HG02642 (cell line): ENCODE data around the gene TRDMT1.

Experiments used
- ATAC-seq: cut with Tn5 transposase; IDR thresholded peaks from one replicate; pipeline ENCODE4 v1.9.1; 2021; ENCODE audit warnings: mild to moderate bottlenecking; ENCODE audit not compliant: unreplicated experiment, poor library complexity

TRDMT1 gene

DNA sequence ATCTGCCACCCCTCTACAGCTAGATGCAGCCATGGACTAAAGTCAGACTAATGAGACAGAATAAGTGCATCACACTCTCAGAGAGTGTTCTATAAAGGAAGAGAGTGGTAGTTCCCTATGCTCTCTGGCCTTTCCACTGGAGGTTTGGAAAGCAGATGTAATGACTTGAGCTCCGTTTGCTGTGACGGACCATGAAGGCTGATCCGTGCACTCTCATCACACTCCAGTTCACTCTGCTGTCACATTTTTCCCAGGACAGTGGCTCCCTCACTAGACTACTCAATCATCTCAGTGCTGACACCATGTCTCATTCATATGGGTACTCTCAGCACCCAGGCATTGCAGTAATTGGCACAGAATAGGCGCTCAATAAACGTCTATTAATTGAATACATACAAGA is 20.4 kb downstream of the TRDMT1 start:
- no peak for ATAC-seq

DNA sequence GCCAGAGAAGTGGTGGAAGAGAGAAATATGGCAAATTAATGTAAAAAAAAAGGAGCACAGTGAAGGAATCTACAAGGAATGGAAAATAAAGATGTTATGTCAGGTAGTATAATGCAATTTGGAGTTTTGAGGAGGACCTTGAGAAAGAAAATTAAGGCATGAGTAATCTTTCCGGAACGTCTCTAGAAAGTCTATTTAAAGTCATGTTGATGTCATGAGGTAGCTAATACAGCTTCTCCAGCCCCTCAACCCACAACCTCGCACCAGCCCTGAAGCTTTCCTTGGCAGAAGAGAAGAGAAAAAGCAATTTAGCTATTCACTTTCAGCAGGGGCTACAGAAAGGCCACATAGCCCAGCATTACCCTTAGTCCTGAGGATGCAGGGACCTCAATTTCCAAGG is 22.5 kb downstream of the TRDMT1 start:
- no peak for ATAC-seq

DNA sequence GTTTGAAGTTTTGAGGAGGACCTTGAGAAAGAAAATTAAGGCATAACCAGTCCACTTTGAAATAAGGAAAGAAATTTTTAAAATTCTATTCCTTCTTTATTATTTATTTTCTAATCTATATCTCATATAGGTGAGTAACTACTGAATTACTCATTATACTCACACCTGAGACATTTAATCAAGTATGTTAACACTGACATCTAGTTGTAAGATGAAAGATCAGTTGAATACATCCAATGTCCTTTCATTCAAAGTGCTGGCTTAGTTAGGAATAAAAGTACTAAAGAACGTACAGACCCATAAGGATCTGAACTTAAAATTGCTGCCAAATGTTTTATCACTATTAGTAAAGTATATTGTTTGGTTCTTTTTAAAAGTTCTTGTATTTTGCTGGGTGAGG is 23.5 kb downstream of the TRDMT1 start:
- ATAC-seq: no peak

DNA sequence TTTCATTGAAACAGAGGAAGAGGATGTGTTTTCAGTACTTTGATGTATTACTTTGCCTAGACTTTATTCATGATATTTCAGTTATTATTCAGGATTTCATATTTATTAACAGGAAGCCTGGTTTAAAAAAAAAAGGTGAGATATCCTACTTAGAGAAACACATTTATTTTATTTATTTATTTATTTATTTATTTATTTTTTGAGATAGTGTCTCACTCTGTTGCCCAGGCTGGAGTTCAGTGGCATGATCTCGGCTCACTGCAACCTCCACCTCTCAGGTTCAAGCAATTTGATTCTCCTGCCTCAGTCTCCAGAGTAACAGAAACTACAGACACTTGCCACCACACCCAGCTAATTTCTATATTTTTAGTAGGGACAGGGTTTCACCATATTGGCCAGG is 24.5 kb downstream of the TRDMT1 start:
- no peak for ATAC-seq

DNA sequence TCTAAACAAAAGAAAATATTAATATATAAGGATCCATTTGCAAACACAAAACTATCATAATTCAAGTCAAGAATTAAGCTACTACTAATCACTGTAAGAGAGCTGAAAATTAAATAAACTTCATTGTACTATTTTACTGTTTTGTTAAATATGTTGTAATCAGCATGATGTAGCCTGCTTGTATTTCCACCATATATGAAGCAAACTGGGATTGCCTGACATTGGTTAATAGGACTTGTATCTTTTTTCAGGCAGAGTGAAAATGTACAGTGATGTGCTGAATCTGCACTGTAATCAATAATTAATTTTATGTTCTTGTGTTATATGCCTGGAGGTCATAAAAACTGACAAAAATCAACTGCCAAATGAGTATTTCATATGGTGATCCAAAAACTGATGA is 25.4 kb downstream of the TRDMT1 start:
- ATAC-seq: no peak

DNA sequence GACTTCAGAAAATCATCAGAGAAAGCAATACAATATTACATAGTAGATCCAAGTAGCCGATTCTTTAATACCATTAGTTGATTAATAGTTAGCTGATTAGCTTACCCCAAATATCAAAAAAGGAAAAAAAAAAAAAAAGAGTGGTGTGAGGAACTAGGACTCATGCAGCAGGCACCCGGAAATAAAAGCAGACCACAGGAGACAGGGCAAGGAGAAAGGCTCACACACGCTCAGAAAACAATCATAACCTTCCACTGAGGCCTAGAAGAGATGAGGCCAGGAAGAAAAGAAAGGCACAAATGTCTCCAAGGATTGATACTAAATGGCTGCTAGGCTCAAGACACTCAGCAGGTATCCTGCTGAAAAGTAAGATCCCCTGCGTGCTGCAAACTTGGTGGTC is 25.9 kb downstream of the TRDMT1 start:
- no peak for ATAC-seq

DNA sequence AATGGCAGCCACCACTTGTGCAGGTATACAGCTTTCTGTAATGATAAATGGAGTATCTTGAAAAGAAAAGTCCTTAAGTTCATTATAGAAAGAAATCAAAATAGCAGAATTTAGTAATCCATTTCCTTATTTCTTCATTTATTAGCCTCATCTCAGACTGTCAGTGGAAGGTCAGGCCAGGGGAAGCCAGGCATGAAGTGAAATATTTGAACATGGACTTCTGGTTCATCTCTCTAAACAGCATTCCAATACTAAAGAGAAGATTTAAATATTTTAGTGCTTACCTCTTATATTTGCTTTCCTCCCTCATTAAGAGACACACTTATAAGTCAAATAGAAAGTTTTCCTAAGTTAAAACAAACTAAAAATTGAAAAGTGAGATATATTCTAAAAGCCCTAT is 26.8 kb downstream of the TRDMT1 start:
- ATAC-seq: no peak

DNA sequence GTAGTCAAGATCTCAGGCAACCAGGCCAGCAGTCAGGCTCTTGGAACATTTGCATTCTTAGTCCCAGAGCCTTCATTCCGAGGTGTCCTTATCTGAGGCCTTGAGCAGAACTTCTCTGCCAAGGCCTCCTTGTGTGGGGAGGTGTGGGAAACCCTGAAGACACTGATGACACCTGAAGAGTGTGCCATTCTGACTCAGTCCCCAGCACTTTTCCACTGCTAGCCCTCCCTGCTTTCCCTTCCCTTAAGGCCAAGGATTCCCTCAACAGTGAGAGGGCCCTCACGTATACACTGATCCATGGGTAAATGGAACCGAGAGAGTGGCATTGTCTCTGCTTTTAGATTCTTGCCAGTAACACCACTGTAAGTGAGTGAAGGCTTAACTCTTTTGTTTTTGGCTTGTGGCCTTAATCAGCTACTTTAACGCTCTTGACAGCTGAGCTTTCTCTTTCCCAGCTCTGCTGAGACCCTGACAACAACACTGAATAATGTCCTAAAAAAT is 30.3 kb downstream of the TRDMT1 start:
- ATAC-seq: no peak

DNA sequence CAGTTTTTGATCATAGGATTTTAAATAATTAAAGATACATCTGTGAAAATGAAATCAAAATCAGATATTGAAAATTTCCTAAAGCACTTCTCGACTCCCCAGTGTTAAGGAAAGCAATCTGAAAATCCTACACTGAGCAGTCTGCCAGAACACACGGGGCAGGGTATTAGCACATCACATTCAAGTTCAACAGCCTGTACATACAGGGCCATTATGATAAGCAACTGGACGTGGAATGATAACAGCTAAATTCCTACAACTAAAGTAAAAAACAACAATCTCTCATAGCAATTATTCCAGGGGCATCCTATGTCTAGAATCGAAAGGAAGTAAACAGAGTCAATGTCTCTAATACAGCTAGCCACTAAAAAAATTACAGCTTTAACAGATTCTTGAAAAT is 31.7 kb downstream of the TRDMT1 start:
- no peak for ATAC-seq

DNA sequence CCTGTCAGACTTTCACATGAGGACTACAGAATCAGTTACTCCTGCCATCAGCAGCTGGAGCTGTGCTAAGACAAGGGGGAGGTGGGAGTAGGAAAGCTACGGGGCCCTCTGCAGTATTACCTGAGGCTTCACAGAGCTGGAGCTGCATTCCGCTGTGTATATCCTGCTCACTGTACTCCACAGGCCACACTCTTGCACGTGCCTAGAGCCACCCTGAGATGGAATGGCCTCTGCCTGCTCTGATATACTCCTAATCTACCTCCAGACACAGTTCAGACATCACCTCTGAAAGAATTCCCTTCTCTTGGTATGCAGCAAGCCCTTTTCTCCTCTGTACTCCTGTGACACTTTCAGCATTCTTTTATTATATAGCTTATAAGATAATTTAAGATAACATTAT is 34.8 kb downstream of the TRDMT1 start:
- ATAC-seq: no peak

DNA sequence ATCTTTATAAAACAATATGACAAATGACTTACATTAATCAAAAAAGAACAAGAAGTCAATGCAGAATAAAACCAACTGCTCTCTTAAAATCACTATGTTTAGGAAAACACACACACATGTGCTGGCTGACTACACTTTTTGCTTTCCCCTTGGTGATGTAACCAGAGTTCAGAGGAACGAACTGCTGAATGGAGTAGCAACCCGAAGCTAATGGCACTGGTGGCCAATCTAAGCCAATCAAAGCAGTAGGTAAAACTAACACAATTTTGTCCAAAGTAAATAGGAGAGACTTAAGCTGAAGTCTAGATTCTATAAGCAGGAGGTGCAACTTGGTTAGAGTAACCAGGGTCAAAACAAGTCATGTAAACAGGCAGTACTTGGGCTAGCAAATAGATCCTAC is 38.6 kb downstream of the TRDMT1 start:
- no peak for ATAC-seq

DNA sequence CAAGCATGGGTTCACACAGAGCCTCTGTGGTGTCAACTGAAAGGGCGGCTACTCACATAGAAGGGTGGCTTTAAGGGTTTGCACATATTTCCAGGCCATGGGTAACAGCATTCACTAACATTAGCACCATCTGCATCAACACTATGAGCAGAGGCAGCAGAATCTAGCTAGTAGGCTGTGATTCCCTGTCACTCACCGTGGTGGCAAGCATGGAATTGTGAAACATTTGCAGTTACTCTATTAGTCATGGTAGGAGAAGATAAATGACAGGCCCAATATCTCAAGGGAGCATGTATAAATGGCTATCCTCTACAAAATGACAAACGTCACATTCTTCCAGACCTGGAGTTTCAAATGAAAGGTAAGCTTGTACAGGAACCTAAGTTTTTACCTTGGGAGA is 39.7 kb downstream of the TRDMT1 start:
- no peak for ATAC-seq

DNA sequence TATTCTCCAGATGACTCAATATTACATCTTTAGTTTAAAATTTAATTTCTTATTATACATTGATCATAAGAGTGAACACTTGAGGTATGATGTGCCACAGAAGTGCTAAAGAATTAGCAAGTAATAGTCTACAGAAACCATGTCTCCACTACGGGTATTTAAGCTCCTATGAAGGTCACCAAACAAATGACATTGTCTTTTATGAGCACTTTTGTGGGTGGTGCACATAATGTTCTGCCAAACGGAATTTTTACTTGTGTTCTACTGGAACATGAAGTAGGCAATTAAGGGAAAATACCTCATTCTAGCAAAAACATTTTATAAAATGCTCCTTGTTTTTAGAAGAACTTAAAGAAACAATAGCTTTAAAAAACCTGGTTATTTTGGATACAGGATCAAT is 44.4 kb downstream of the TRDMT1 start:
- ATAC-seq: no peak

DNA sequence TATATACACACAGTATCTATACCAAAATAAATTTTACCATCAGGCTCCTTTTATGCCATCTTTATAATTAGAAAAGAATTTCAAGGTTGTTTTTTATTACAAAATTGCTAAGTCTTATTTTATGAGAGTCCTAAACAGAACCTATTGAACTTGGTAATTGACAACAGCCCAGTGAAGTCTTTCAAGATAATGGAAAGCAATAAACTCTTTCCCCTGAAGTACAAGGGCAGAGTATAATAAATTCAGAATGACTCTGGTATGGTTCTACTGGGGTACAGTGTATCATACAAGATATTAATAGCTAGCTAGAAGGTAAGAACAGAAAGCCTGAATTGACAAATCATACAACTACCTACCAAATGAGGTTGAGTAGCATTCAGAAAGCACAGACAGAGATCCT is 45.6 kb downstream of the TRDMT1 start:
- no peak for ATAC-seq

DNA sequence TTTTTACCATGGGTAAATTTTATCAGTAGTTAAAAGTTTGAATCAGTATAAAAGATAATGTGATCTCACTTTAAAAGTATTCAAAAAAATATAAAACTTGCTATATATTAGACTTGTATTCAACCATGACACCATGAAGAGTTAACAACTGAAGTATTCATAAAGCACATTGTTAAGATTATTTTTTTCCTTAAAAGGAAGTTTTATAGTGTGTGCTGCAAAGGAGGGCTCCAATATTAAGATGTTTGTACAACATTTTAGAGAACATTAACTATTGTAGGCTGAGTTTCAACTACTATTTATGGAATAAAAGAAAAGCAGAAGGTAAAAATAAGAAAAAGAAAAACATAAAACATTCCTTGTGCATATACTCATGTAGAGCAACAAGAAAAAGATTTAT is 47.4 kb downstream of the TRDMT1 start:
- ATAC-seq: no peak

DNA sequence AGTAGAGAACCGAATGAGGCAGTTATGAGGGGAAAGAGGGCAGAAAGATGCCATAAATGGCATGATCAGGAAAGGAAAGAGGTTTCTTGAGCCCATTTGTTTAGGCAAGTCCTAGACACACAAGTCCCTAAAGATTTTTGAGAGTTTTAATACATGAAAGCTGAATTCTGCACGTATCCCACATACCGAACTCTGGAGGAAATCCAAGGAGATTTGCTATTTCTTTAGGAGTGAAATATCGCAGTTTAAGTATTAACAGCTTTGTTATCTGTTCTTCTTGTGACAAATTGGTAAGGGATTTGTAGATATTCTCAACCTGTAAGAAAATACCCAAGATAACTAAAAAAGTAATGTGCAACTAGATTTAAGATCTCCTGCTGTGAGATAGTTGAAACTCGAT is 48.2 kb downstream of the TRDMT1 start:
- no peak for ATAC-seq

DNA sequence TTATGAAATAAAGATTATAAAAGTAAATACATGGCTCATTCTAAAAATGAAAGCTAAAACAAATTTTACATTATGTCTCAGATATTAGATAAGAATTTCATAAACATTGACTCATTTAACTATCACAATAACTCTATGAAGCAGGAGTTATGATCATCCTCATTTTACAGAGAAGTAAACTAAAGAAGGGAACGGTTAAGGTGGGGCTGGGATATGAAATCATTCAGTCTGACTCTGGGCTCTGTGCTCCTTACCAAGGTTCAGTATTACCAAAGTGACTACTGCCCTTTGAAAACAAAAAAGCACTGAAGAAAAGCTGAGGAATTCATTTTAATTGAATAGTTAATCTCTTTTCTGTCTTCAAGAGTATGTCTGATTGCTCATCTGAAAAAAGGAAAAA is 49.8 kb downstream of the TRDMT1 start:
- no peak for ATAC-seq

DNA sequence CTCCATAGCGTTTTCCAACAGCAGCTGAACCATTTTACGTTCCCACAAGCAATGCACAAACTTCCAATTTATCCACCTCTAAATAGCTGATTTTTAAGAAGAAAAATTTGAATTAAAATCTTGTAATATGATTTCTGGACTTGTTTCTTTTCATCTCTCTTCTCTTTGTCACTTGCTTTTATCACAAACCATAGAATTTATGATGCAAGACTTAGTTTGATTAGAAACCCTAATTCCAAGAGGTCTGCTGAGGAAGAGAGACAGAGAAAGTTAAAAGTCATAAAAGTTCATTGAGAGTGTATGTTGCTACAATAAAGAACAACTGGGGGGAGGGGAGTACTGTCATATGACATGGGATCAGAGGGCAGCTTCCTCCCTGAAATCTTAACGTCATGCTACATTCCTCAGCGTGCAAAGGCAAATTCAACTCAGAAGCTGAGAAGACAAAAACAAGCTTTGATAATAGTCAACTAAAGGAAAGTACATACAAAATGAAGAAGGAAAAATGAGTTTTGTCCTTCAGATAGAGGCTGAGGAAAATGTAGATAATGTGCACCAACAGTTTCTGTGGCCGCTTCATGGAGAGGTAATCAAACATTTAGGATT is 53.5 kb downstream of the TRDMT1 start:
- ATAC-seq: no peak

DNA sequence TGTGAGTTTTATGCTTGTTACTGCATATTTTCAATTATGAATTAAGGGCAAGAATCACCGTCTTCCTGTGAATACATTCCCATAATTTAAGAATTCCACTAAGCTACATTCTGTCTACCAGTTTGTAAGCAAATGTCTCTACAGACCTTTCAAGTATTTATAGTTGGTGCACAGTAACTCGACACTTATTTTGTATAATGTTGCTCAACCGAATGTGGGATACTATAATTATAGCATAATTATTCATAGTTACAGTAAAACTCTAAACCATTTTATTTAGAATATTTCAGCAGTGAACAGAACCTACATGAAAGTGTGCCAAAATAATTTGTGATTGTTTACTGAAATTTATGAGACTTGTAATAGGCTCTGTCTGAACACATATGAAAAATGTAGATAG is 54.6 kb downstream of the TRDMT1 start:
- ATAC-seq: no peak

DNA sequence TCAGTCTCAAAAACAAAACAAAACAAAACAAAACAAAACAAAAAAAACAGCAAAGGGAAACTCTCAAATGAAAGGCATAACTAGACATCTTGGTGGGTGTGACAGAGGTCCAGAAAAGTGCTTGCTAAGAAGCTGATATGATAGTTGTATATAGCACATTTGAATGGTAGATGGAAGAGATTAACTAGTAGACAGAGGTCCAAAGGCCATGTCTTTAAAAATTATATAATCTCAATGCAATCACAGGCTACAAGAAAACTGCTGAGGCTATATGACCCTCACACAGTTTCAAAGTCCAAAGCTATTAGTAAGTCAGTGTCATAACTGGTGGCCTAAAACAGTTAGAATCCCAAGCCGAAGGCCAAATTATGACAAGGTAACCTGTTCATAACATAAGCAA is 56.2 kb downstream of the TRDMT1 start:
- no peak for ATAC-seq

DNA sequence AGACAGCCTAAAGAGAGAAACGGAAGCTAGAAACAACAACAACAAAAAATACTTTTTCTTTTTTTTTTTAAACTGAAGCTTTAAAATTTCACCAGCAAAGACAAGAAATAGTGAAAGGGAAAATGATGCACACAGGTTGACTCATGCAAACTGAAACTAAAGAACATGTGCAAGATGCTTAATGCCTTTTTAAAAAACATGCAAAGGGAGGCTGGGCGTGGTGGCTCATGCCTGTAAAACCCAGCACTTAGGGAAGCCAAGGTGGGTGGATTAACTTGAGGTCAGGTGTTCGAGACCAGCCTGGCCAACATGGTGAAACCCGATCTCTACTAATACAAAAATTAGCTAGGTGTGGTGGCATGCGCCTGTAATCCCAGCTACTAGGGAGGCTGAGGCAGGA is 56.7 kb downstream of the TRDMT1 start:
- ATAC-seq: no peak

DNA sequence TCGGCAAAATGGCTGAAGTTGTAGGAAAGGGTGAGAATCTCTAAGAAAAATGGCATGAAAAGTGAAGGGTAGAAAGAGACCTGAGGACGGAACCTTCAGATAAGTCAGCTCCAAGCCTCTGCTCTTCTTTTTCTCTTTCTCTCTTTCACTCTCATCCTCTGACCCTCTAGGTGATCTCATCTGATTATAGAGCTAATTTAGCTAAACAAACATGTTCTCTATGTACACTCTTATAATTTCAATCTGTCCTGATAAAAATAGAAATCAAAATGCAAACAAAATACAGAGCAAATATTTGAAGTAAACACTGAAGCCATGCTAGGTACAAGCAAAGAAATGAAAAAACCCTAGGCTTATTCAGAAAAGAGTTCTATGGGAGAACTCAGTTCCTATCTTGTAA is 57.4 kb downstream of the TRDMT1 start:
- ATAC-seq: no peak
